Smooth muscle cell (in vitro differentiated cells): Measurements from ENCODE around the gene ATP6V0D1. TPM values are rescaled to one million over a fixed set of nuclear protein-coding genes. Genes with fewer than 3 reads are reported as not detected.

Source experiments
- DNase-seq: peaks from one replicate; lab custom pipeline; 2025; ENCODE audit not compliant: unreplicated experiment; lab: John Stamatoyannopoulos, UW
- H2AFZ ChIP-seq: fragments of 200-600 bp; sonication (generic); 2 replicates; pipeline ENCODE4 v1.6.0; 2016; ENCODE audit warnings: antibody characterized with exemption, low read depth, mild to moderate bottlenecking
- H3F3A ChIP-seq: fragments of 200-600 bp; sonication (generic); 2 replicates; pipeline ENCODE4 v1.6.0; 2017; ENCODE audit warnings: antibody characterized with exemption, low read depth
- H3K27ac ChIP-seq: fragments of 200-600 bp; sonication (generic); 2 replicates; pipeline ENCODE4 v1.5.1; 2016; ENCODE audit warnings: low read depth, mild to moderate bottlenecking
- H3K27me3 ChIP-seq: fragments of 200-600 bp; sonication (generic); 2 replicates; pipeline ENCODE4 v1.6.1; 2016; ENCODE audit warnings: low read depth, mild to moderate bottlenecking
- H3K36me3 ChIP-seq: fragments of 200-600 bp; sonication (generic); 2 replicates; pipeline ENCODE4 v1.5.1; 2016; ENCODE audit warnings: low read depth
- H3K4me1 ChIP-seq: fragments of 200-600 bp; sonication (generic); 2 replicates; pipeline ENCODE4 v1.5.1; 2016; ENCODE audit warnings: low read depth
- H3K4me2 ChIP-seq: fragments of 200-600 bp; sonication (generic); 2 replicates; pipeline ENCODE4 v1.6.0; 2016; ENCODE audit warnings: mild to moderate bottlenecking
- H3K4me3 ChIP-seq: fragments of 200-600 bp; sonication (generic); 2 replicates; pipeline ENCODE4 v1.5.1; 2016; ENCODE audit warnings: mild to moderate bottlenecking
- H3K79me2 ChIP-seq: fragments of 200-600 bp; sonication (generic); 2 replicates; pipeline ENCODE4 v1.6.0; 2016; ENCODE audit warnings: low read depth, mild to moderate bottlenecking
- H3K9ac ChIP-seq: fragments of 200-600 bp; sonication (generic); 2 replicates; pipeline ENCODE4 v1.6.0; 2016; ENCODE audit warnings: low read depth
- H3K9me3 ChIP-seq: fragments of 200-600 bp; sonication (generic); replicated peaks from 2 replicates; pipeline ENCODE4 v1.5.1; 2016; ENCODE audit warnings: low read depth
- H4K20me1 ChIP-seq: fragments of 200-600 bp; sonication (generic); 2 replicates; pipeline ENCODE4 v1.6.0; 2016; ENCODE audit warnings: low read depth
- WGBS: methylation state at CpG from one replicate; pipeline ENCODE4 v1.1.7; 2016; ENCODE audit warnings: low lambda C conversion rate; 5-methylcytosine and 5-hydroxymethylcytosine counted together
- polyA plus RNA-seq: library from polyadenylated mRNA; unstranded; fragments of >200 nt; fragmentation: Nextera tagmentation; extraction: Ambion mirVana; gene quantifications from 2 replicates; pipeline ENCODE4 v1.2.1, GENCODE V29; 2016
- total RNA-seq: library from RNA; depleted of rRNA; stranded (reverse); fragments of >200 nt; gene quantifications from 2 replicates; pipeline ENCODE4 v1.2.3, GENCODE V29; 2014
- TF ChIP-seq, protein P1 (sequence below): fragments of 200-600 bp; sonication (generic); IDR thresholded peaks from 2 replicates; pipeline ENCODE4 v1.5.1; 2017; ENCODE audit warnings: borderline replicate concordance, mild to moderate bottlenecking, antibody characterized with exemption; ENCODE audit not compliant: insufficient read depth, poor library complexity, severe bottlenecking

ATP6V0D1 gene
- total and polyA plus RNA-seq, 2 experiments from 2014 or later: 96.8 to 114 TPM

DNA sequence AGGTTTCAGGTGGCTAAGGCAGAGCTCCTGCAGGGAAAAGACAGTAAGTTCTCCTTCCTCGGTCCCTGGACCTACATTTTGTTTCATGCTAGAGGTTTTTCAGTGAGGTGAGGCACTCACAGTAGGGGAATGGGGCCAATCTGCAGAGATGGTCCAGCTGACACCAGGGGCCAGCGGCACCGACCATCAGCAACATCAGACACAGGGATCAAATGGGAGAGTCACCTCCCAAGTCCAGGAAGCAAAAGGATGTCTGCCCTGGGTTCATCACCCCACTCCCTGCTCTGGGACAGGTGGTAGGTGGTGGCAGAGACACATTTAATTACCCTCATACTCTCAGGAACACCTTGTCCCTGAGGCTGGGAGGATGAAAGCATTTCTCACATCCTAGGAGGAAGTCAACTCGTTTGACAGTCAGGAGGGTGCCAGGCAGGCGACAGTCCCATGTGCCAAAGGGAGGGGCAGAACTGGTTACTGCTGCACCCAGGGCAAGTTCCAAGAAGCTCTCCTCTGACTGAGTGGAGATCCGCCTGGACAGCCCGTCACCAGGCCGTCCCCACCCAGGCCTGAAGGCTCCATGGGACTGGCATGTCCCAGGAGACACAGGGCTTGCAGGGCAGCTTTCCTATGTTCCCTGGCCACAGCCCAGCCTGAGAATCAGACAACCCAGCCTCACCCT lies 19.2 kb downstream of the ATP6V0D1 start:
- no peaks in the 10 kb centered on the region for H3K9me3 ChIP-seq
- TF ChIP-seq, protein P1, sequence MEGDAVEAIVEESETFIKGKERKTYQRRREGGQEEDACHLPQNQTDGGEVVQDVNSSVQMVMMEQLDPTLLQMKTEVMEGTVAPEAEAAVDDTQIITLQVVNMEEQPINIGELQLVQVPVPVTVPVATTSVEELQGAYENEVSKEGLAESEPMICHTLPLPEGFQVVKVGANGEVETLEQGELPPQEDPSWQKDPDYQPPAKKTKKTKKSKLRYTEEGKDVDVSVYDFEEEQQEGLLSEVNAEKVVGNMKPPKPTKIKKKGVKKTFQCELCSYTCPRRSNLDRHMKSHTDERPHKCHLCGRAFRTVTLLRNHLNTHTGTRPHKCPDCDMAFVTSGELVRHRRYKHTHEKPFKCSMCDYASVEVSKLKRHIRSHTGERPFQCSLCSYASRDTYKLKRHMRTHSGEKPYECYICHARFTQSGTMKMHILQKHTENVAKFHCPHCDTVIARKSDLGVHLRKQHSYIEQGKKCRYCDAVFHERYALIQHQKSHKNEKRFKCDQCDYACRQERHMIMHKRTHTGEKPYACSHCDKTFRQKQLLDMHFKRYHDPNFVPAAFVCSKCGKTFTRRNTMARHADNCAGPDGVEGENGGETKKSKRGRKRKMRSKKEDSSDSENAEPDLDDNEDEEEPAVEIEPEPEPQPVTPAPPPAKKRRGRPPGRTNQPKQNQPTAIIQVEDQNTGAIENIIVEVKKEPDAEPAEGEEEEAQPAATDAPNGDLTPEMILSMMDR: no peak
- no peaks in the 10 kb centered on the region for H3F3A ChIP-seq
- H3K4me3 ChIP-seq: no peak overlapping the region
- peaks cover 23% of the 10 kb centered on the region for H3K79me2 ChIP-seq
- H3K27ac ChIP-seq: no peak overlapping the region
- H4K20me1 ChIP-seq: peaks cover 99% of the 10 kb centered on the region
- no peaks in the 10 kb centered on the region for H3K36me3 ChIP-seq
- H3K9ac ChIP-seq: no peak overlapping the region
- H2AFZ ChIP-seq: no peak overlapping the region
- 95% methylated on average over 8 of the region's 8 CpGs for WGBS
- no peaks in the 10 kb centered on the region for H3K27me3 ChIP-seq
- DNase-seq: no peak
- no peaks in the 10 kb centered on the region for H3K4me1 ChIP-seq
- H3K4me2 ChIP-seq: no peak overlapping the region

GRCh38 chr16:67460961-67461360 lies 20.0 kb downstream of the ATP6V0D1 start:
- Histone ChIP-seq H3K9ac (no peak overlapping the region), H3K27me3 (no peaks in the 10 kb centered on the region), H3K9me3 (no peaks in the 10 kb centered on the region), H2AFZ (no peak overlapping the region), H3K4me3 (no peak overlapping the region), H3K27ac (no peak overlapping the region), H3F3A (no peaks in the 10 kb centered on the region), H3K79me2 (peaks cover 23% of the 10 kb centered on the region), H4K20me1 (peaks cover 99% of the 10 kb centered on the region), H3K4me1 (no peaks in the 10 kb centered on the region), H3K36me3 (no peaks in the 10 kb centered on the region), H3K4me2 (no peak overlapping the region)
- TF ChIP-seq, protein P1: no peak
- DNase-seq: no peak
- 100% methylated on average over 2 of the region's 2 CpGs for WGBS

DNA sequence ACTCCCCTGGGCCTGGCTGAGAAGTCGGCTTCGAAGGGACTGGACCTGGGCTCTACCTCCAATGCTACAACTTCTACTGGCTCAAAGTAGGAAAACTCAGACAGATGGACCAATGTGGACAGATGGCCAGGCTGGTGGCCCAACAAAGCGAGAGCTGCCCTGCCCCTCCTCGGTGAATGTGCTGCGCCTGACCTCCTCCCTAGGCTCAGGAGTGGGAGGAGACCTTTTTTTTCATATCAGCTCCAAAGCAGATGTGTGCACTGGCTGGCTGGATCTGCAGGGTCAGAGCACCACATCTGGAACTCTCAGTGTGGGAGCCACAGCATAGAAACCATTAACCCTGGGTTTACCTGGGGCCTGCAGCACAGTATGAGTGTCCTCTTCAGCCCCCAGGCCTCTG lies 20.8 kb downstream of the ATP6V0D1 start:
- H3K27me3 ChIP-seq: no peaks in the 10 kb centered on the region
- no peaks in the 10 kb centered on the region for H3K9me3 ChIP-seq
- no peak for DNase-seq
- 85% methylated on average over 5 of the region's 5 CpGs for WGBS
- no peaks in the 10 kb centered on the region for H3K4me1 ChIP-seq
- H4K20me1 ChIP-seq: peaks cover 100% of the 10 kb centered on the region
- no peaks in the 10 kb centered on the region for H3K36me3 ChIP-seq
- H3K79me2 ChIP-seq: peaks cover 23% of the 10 kb centered on the region
- TF ChIP-seq, protein P1: no peak
- no peaks in the 10 kb centered on the region for H3F3A ChIP-seq
- no peak overlapping the region for H3K27ac ChIP-seq
- H2AFZ ChIP-seq: no peak overlapping the region
- H3K9ac ChIP-seq: no peak overlapping the region
- H3K4me3 ChIP-seq: no peak overlapping the region
- H3K4me2 ChIP-seq: no peak overlapping the region

DNA sequence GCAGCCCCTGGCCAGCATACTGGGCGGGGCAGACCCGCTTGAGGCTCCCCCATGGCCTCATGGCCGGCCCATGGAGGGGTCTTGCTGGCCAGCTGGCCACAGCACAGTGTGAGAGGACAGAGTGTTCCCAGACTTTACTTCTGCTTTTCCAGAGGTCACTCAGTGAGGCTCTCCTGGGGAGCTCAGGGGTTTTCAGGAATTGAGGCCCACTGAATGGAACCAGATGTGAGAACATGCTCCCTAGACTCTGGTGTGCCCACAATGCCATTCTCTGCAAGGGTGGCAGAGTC lies 21.2 kb downstream of the ATP6V0D1 start:
- H3K4me2 ChIP-seq: no peak overlapping the region
- H3K27ac ChIP-seq: no peak overlapping the region
- peaks cover 21% of the 10 kb centered on the region for H3K79me2 ChIP-seq

More for the DNA sequence above, 21.2 kb downstream of the ATP6V0D1 start:
- Histone ChIP-seq H3K27me3 (no peaks in the 10 kb centered on the region), H3K9ac (no peak overlapping the region), H2AFZ (no peak overlapping the region), H3K9me3 (no peaks in the 10 kb centered on the region), H3F3A (no peaks in the 10 kb centered on the region), H3K4me1 (no peaks in the 10 kb centered on the region), H3K36me3 (no peaks in the 10 kb centered on the region), H4K20me1 (peaks cover 100% of the 10 kb centered on the region), H3K4me3 (no peak overlapping the region)
- 100% methylated on average over 3 of the region's 3 CpGs for WGBS
- TF ChIP-seq, protein P1: no peak
- no peak for DNase-seq
